Chondrocyte (in vitro differentiated cells): ENCODE results near the gene GPR3. TPM values are rescaled to one million over a fixed set of nuclear protein-coding genes. Genes with fewer than 3 reads are reported as not detected.
"Not testable (repeated sequence)": the region's sequence is repeated elsewhere in the genome, so short reads cannot be mapped to it uniquely, and the experiment has no call there.

Experiments used
- DNase-seq: peaks from one replicate; pipeline ENCODE4 v3.0.0; 2021; ENCODE audit warnings: mixed read lengths, low spot score
- H3K27ac Mint-ChIP-seq: one replicate; pipeline ENCODE4 v1.8.0; 2021; ENCODE audit warnings: mild to moderate bottlenecking, moderate library complexity, mixed read lengths; ENCODE audit not compliant: unreplicated experiment
- H3K27me3 Mint-ChIP-seq: 2 replicates; pipeline ENCODE4 v1.8.0; 2021; ENCODE audit warnings: low read depth, mixed read lengths
- H3K36me3 Mint-ChIP-seq: 2 replicates; pipeline ENCODE4 v1.8.0; 2021; ENCODE audit warnings: low read depth, mixed read lengths
- H3K4me1 Mint-ChIP-seq: 2 replicates; pipeline ENCODE4 v1.8.0; 2021; ENCODE audit warnings: low read depth, mild to moderate bottlenecking, mixed read lengths
- H3K4me3 Mint-ChIP-seq: one replicate; pipeline ENCODE4 v1.8.0; 2021; ENCODE audit warnings: mild to moderate bottlenecking, moderate library complexity, mixed read lengths; ENCODE audit not compliant: unreplicated experiment
- H3K9me3 Mint-ChIP-seq: 2 replicates; pipeline ENCODE4 v1.8.0; 2021; ENCODE audit warnings: low read depth, mixed read lengths
- total RNA-seq: library from RNA; stranded (reverse); gene quantifications from 3 replicates; pipeline ENCODE4 v1.2.1, GENCODE V29; 2021
- TF ChIP-seq, protein P1 (sequence below): fragments of 200-600 bp; sonication (generic); IDR thresholded peaks from 2 replicates; pipeline ENCODE4 v1.5.0; 2021; ENCODE audit warnings: antibody characterized with exemption, mild to moderate bottlenecking, moderate library complexity

The GPR3 gene
- total RNA-seq, 1 donor from 2014 or later, result 0.32 TPM

DNA sequence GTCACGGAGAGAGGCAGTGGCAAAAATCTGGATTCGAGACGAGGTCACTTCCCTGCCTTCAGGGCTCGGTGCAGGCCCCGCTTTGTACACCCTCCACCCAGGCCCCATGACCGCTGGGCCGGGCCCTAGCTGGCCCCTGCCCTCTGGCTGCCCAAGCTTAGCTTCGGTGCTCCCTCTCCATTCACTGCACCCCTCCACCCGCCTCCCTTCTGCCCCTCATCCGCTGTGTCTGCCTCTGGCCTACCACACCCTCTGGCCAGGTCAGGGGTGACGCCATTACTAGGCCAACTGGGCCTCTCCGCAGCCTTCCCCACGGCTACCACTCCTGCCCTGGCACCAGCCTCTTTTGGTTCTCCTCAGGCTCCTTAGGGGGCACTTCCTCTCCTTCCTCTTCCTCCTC lies 8.8 kb upstream of the GPR3 start:
- H3K4me1 Mint-ChIP-seq, result no peaks in the 10 kb centered on the region
- TF ChIP-seq, protein P1, sequence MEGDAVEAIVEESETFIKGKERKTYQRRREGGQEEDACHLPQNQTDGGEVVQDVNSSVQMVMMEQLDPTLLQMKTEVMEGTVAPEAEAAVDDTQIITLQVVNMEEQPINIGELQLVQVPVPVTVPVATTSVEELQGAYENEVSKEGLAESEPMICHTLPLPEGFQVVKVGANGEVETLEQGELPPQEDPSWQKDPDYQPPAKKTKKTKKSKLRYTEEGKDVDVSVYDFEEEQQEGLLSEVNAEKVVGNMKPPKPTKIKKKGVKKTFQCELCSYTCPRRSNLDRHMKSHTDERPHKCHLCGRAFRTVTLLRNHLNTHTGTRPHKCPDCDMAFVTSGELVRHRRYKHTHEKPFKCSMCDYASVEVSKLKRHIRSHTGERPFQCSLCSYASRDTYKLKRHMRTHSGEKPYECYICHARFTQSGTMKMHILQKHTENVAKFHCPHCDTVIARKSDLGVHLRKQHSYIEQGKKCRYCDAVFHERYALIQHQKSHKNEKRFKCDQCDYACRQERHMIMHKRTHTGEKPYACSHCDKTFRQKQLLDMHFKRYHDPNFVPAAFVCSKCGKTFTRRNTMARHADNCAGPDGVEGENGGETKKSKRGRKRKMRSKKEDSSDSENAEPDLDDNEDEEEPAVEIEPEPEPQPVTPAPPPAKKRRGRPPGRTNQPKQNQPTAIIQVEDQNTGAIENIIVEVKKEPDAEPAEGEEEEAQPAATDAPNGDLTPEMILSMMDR, result no peak
- no peak overlapping the region for H3K4me3 Mint-ChIP-seq
- no peaks in the 10 kb centered on the region for H3K36me3 Mint-ChIP-seq
- no peak for DNase-seq
- H3K27ac Mint-ChIP-seq, result no peak overlapping the region
- no peaks in the 10 kb centered on the region for H3K9me3 Mint-ChIP-seq
- peaks cover 17% of the 10 kb centered on the region for H3K27me3 Mint-ChIP-seq

- H3K36me3 Mint-ChIP-seq, H3K4me1 Mint-ChIP-seq, H3K27ac Mint-ChIP-seq, DNase-seq, H3K9me3 Mint-ChIP-seq, H3K4me3 Mint-ChIP-seq: not testable (repeated sequence)
- H3K27me3 Mint-ChIP-seq, result peaks cover 18% of the 10 kb centered on the region
These were observed 7.6 kb upstream of the GPR3 start for GRCh38 chr1:27384797-27385196.

- DNase-seq, result no peak
- Mint-ChIP-seq H3K27me3 (peaks cover 16% of the 10 kb centered on the region), H3K27ac (no peak overlapping the region), H3K4me3 (no peak overlapping the region), H3K36me3 (no peaks in the 10 kb centered on the region), H3K9me3 (no peaks in the 10 kb centered on the region), H3K4me1 (peaks cover 9% of the 10 kb centered on the region)
- TF ChIP-seq, protein P1, result peak; percentile 87
These were observed 4.0 kb upstream of the GPR3 start for GRCh38 chr1:27388337-27389005.

DNA sequence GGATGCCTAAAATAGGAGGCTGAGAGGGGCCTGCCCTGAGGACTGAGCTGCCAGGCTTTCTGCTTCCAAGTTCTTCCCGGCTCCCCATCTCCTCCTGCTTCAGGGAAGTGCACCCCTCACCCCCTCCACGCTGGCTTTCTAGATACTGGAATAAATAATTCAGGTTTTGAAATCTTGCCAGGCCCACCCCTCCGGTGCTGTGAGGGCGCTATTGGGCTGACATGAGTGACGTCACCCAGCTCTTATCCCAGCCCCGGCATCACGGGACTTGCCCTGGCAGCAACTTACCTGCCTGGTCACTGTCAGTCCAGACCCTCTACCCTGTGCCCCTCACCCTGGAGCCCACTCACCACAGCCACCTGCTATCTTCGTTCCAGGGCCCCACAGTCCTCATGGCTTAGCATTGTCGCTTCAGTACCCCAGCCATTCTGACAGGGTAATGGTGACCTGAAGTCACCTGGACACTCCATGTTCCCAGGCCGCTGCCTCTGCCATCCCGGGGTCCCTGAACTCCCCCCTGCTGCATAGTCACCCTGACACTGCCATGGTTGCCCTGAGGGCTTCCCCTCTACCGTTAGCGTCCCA lies 819 bp upstream of the GPR3 start:
- H3K36me3 Mint-ChIP-seq, result no peaks in the 10 kb centered on the region
- TF ChIP-seq, protein P1, result no peak
- no peak for DNase-seq
- H3K9me3 Mint-ChIP-seq, result no peaks in the 10 kb centered on the region
- peaks cover 13% of the 10 kb centered on the region for H3K4me1 Mint-ChIP-seq
- H3K27me3 Mint-ChIP-seq, result peaks cover 10% of the 10 kb centered on the region
- no peak overlapping the region for H3K27ac Mint-ChIP-seq
- peak overlapping the region; percentile 73 for H3K4me3 Mint-ChIP-seq

GRCh38 chr1:27392778-27393635 lies 585 bp downstream of the GPR3 start:
- Mint-ChIP-seq H3K27me3 (peaks cover 5% of the 10 kb centered on the region), H3K4me1 (peaks cover 13% of the 10 kb centered on the region), H3K4me3 (peak overlapping the region; percentile 72), H3K36me3 (no peaks in the 10 kb centered on the region), H3K9me3 (no peaks in the 10 kb centered on the region), H3K27ac (no peak overlapping the region)
- peak; percentile 77 for DNase-seq
- TF ChIP-seq, protein P1, result peak; percentile 43
